Neural progenitor cell (in vitro differentiated cells): ENCODE measurements around the gene NBEA.

ENCODE experiments used
- CTCF ChIP-seq: fragments of 200-600 bp; sonication (generic); IDR thresholded peaks from 2 replicates; pipeline ENCODE4 v1.5.1; 2017; ENCODE audit warnings: antibody characterized with exemption, mild to moderate bottlenecking
- EZH2 ChIP-seq: fragments of 200-600 bp; sonication (generic); IDR thresholded peaks from 2 replicates; pipeline ENCODE4 v1.6.1; 2017; ENCODE audit warnings: antibody characterized with exemption, mild to moderate bottlenecking, moderate library complexity
- EZH2phosphoT487 ChIP-seq: fragments of 200-600 bp; sonication (generic); IDR thresholded peaks from 2 replicates; pipeline ENCODE4 v1.6.1; 2017; ENCODE audit warnings: antibody characterized with exemption

- TF ChIP-seq CTCF = no peak
- no peak for TF ChIP-seq EZH2phosphoT487
- no peak for TF ChIP-seq EZH2
Observed at GRCh38 chr13:35039012-35039411, 96.9 kb downstream of the NBEA start.
